Sciatic nerve (tissue), 2 donors: Measurements from ENCODE around the gene GJB1. TPM values are rescaled to one million over a fixed set of nuclear protein-coding genes. Genes with fewer than 3 reads are reported as not detected.
"Not testable (repeated sequence)": the region's sequence is repeated elsewhere in the genome, so short reads cannot be mapped to it uniquely, and the experiment has no call there.

Source experiments
- ATAC-seq: fragments of 200-7000 bp; cut with Tn5 transposase; one replicate; pipeline ENCODE4 v1.9.1; 2020; ENCODE audit warnings: mild to moderate bottlenecking, moderate library complexity
- DNase-seq: peaks from one replicate; pipeline ENCODE4 v3.0.0-alpha.2; 2020; ENCODE audit warnings: low spot score
- intact Hi-C: fragments of 100-400 bp; cut with DNase I; formaldehyde crosslinking; loops from one replicate; pipeline ENCODE4 v1.14.2; 2022
- total RNA-seq: library from RNA; stranded (reverse); fragmentation: NEBNext Ultra II Directional; extraction: Animal tissue kit (Norgen Biotek cat#: 25700); gene quantifications from one replicate; pipeline ENCODE4 v1.2.1, GENCODE V29; 2021
- donor health status: DM: no; HTN: no; CAD: no.
- donor health status: DM: no; HTN: no; CAD: no.

The GJB1 gene
- total RNA-seq, 1 donor from 2014 or later: 17.5 TPM

DNA sequence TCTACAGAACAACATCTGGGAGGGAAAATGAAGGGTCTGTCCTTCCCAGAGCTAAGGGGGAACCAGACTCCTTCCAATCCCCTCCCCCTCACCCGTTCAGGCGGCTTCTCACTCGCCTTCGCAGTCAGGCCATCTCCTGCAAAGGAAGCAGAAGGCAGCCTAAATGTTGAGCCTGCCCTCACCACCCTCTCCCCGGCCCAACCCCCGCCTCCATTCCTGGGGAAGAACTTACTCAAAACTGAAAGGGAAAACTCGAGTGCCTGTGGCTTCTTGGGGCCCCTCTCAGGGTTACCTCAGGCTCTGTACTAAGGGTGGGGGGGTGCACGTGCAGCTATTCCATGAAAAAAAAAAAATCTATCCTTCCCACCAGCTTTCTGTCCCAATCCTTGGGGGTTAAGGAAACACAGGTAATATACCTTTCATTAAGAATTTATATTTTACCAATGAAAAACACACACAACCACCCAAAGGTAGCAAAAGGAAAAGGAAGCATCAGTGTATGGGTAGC lies 28.5 kb downstream of the GJB1 start:
- ATAC-seq (no peak), DNase-seq (no peak)
- intact Hi-C loops: no loop called here

DNA sequence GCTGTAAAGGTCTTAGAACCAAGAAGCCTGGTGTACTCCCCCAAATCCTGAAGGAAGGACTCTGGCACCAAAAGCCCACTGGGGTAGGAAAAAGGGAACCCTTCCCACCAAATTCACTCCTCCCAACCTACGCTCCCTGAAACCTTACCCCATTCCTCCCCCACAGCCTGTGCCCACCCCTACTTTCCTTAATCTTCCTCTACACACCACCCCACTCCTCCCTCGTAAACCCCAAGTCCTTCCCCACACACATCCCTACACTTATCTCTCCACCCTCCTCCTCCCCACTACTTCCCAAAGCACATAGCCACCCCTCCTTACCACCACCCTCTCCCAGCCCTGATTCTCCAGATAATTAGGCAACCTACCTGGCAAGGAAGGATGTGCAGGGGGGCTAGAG lies 29.2 kb downstream of the GJB1 start:
- no peak for DNase-seq
- ATAC-seq: no peak
- intact Hi-C loops: no loop called here

DNA sequence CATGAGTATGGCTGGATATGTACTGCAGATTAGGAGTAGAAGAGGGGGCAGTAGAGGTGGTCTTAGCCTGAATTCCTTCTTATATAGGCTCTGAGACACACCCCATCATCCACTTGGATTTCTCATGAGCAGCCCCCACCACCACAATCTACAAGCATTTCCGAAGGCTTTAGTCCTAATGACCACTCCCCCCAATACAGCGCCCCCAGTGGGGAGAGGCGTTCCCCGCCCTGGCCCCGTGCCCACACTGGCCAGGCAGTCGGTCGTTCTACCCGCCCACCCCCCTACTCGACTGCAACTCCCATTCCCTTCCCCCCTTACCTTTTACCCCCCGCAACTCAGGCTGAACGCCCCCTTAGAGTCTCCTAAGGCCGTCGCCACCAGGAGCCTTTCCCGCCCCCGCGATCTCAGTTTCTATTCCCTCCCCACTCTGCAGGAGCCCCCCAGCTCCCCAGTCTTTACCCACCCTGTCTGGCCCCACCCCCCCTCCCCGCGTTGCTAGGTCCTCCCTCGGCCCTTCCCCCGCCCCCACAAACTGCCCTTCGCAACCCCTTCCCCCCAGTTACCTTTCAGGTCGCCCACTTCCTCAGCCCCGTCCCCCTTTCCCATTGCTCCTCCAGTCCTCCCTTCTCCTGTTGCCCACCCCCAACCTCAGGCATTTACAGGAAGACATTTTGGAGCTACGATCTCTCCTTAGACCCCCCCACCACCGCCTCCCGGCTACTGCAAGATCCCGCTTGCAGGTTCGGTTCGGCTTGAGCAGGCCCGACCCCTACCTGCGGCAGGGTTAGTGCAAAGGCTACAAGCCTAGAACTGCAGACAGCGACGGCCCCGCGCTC lies 30.4 kb downstream of the GJB1 start:
- intact Hi-C loops: no loop called here
- no peak for ATAC-seq
- DNase-seq: no peak

DNA sequence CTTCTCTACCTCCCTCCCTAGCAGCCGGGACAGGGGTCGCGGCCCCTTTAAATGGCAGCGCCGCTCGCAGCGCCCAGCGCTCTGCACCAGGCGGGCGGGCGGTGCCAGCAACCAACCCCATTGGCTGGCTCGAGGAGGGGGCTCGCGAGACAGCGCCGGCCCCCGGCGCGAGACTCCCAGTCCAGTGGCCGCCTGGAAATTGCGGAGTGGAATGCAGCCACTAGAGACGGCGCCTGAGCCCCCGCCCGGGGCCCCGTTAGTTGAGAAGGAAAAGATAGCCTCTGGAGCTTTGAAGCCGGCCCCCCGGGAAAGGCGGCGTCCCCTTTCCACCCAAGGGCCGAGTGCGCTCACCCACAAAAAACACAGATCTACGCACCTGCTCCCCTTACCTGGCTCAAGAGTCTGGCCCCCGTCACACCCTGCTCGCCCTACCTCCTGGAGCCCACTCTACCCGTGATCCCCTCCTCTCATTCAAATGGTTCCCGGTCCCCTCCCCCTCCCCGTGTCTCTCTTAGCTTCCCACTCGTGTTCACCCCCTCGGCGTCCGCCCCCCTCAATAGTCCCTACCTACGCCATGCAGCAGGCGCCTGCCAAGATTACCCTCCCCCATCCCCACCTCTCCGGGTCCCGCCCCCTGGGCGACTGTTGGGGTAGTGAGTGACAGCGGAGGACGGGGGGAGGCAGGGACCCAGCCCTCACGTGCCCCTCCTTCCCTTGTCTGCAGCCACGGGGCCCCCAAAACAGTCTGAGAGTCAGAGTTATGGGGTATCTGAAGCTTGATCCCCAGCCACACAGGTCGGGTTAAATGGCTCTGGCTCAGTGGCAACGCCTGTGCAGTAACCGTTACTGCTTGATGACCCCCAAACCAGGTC lies 31.3 kb downstream of the GJB1 start, which contains the start of gene ZMYM3:
Gene ZMYM3 (minus strand): TSS at position 49 of the 872 bp plus-strand sequence. CDS start 885 bp downstream, outside the sequence.
- peak; percentile 88 for DNase-seq
- peak; percentile 96 for ATAC-seq
- intact Hi-C loops: no loop called here

DNA sequence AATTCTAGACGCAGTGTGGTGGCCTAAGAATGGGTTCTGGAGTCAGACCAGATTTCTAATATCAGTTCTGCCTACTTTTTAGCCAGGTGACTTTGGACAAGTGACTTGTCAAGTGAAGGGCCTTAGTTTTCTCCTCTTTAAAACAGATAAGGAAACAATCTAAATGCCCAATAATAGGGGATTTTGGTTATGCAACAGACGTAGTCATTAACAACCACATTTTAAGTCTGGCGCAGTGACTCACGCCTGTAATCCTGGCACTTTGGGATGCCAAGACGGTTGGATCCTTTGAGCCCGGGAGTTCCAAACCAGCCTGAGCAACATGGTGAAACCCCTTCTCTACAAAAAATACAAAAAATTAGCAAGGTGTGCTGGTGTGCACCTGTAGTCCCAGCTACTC lies 33.0 kb downstream of the GJB1 start:
- ATAC-seq: no peak
- DNase-seq: no peak
- intact Hi-C loops: no loop called here

DNA sequence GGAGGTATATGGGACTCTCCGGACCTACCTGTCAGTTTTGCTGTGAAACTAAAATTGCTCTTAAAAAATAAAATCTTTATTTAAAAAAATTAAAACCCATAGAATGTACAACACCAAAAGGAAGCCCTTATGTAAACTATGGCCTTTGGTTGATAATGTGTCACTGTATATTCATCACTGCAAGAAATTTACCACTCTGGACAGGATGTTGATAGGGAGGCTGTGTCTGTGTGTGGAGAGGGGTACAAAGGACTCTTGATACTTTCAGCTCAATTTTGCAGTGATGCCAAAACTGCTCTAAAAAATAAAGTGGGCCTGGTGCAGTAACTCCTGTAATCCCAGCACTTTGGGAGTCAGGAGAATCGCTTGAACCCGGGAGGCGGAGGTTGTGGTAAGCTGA lies 33.8 kb downstream of the GJB1 start:
- no peak for ATAC-seq
- intact Hi-C loops: no loop called here
- no peak for DNase-seq

DNA sequence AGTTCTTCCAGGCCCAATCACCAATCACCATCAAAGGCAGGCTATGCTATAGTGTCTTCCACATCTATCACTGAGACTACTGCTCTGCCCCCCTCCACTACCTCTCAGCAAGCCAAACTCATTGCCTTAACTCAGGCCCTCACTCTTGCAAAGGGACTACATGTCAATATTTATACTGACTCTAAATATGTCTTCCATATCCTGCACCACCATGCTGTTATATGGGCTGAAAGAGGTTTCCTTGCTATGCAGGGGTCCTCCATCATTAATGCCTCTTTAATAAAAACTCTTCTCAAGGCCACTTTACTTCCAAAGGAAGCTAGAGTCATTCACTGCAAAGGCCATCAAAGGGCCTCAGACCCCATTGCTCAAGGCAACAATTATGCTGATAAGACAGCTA lies 45.6 kb downstream of the GJB1 start:
- ATAC-seq, DNase-seq, intact Hi-C loops: not testable (repeated sequence)

DNA sequence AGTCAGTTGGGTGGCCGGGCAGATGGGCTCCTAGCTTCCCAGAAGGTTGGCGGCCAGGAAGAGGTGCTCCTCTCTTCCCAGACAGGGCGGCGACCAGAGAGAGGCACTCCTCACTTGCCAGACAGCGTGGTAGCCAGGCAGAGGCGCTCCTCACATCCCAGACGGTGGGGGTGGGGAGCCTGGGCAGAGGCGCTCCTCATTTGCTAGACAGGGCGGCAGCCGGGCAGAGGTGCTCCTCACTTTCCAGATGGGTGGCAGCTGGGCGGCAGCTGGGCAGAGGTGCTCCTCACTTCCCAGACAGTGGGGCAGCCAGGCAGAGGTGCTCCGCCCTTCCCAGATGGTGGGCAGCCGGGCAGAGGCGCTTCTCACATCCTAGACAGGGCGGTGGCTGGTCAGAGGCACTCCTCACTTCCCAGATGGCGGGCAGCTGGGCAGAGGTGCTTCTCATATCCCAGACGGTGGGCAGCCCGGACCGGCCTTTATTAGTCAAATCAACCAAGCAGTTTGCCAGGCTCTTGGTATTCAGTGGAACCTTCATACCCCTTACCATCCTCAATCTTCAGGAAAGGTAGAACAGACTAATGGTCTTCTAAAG lies 46.9 kb downstream of the GJB1 start:
- no peak for DNase-seq
- intact Hi-C loops: no loop called here
- ATAC-seq: no peak

DNA sequence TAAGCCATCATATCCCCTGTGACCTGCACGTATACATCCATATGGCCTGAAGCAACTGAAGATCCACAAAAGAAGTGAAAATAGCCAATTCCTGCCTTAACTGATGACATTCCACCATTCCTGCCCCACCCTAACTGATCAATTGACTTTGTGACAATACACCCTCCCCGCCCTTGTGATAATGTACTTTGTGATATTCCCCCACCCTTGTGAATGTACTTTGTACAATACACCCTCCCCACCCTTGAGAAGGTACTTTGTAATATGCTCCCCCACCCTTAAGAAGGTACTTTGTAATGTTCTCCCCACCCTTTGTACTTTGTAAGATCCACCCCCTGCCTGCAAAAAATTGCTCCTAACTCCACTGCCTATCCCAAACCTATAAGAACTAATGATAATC lies 49.3 kb downstream of the GJB1 start:
- ATAC-seq, intact Hi-C loops, DNase-seq: not testable (repeated sequence)

Other genes with a start within 250 kb of the GJB1 start
- 65.6 TPM for gene SNX12, start 154.9 kb upstream of the GJB1 start, total RNA-seq
- 61.6 TPM for gene FOXO4, start 127.4 kb upstream of the GJB1 start, total RNA-seq
- gene CXorf65, start 116.5 kb upstream of the GJB1 start, total RNA-seq: not detected
- 9.9 TPM for gene IL2RG, start 111.6 kb upstream of the GJB1 start, total RNA-seq
- 65.1 TPM for gene MED12, start 104.6 kb upstream of the GJB1 start, total RNA-seq
- 20.6 TPM for gene NLGN3, start 78.4 kb upstream of the GJB1 start, total RNA-seq
- 28.8 TPM for gene ZMYM3, start 30.9 kb downstream of the GJB1 start, total RNA-seq
- gene NONO, start 60.4 kb downstream of the GJB1 start, total RNA-seq: 187 TPM
- gene ITGB1BP2, start 78.5 kb downstream of the GJB1 start, total RNA-seq: 1.8 TPM
- gene TAF1, start 143.1 kb downstream of the GJB1 start, total RNA-seq: 57.4 TPM